HG03280 (cell line): ENCODE measurements around the gene FOXL1.

Source experiments
- ATAC-seq: cut with Tn5 transposase; IDR thresholded peaks from one replicate; pipeline ENCODE4 v1.9.1; 2021; ENCODE audit warnings: mild to moderate bottlenecking, moderate library complexity; ENCODE audit not compliant: unreplicated experiment

Gene FOXL1

GRCh38 chr16:86567701-86568581 is 10.4 kb upstream of the FOXL1 start:
- ATAC-seq, result no peak

- ATAC-seq, result no peak
Observed at GRCh38 chr16:86568677-86569623, 9.4 kb upstream of the FOXL1 start.

DNA sequence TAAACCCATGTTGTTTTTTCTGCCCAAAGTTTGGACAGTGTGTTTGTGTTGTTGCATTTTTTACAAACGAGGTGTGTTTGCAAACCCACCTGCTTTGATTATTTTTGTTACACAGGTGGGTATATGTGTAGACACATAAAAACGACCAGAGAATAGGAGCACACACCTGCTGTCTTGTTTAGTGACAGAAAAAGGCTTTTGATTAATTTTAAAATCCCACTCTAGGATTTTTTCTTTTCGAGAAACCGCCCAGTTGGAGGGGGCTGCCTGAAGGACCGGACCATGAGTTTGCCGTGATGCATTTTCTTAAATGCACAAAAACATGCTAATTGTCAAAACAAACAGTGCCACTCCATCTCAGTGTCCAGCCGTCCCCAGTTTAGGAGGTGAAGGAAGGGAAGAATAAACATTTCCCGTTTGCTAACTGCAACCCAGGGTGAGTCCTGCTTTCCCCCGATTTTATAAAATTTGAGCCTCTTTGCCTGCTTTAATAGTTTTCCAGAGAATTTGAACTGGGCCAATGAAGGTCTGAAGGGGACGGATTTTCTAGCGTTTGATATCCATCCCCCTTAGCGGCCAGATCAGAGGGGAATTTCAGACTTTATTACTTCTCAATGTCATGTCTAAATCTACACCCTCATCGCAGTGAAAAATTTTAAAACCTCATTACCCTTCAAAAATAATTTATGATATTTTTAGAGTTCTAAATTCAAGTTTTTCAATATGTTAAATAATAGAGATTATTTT is 8.5 kb upstream of the FOXL1 start:
- ATAC-seq, result no peak

DNA sequence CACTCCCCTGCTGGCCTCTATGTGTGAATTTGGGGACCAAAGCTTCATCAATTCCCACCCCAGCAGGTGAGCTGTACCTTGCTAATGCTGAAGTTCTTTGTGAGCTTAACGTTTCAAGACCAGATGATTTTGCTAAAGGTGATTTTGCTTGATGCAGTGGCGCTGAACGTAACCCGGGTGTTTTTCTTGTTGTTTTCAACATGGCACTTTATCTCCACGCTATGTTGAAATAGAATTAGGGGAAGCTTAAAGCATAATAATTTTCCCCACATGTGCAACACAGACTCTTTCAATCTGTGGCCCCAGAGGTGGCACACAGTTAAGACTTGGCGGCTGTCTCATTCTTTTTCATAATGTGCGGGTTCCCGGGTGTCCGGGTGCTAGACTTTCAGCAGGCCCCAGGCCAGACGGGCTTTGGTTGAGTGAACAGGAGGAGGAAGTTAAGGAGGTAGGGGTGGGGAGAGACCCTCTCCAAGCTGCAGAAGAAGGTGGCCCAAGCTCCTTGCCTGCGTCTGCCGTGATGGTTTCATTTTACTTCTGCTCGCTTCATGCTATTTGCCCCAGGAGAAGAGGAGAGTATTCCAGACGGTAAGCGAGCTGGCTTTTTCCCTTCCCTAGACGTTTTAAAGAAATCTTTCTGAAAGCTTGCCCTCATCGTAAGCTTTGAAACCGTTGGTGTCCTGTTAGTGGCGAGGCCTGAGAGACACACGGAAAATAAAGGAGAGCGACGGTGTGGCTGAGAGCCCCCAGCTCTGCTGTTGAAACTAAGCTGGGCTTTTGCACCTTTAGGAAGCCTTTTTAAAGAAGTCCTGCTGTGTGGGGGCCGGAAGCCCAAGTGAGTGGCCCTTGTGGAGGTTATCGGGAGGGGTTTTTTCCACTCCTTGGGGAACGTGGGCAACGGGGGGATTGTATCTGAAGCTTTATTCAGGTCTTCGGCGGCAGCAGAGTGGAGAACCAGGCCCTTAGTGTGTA is 7.5 kb upstream of the FOXL1 start:
- ATAC-seq, result no peak

DNA sequence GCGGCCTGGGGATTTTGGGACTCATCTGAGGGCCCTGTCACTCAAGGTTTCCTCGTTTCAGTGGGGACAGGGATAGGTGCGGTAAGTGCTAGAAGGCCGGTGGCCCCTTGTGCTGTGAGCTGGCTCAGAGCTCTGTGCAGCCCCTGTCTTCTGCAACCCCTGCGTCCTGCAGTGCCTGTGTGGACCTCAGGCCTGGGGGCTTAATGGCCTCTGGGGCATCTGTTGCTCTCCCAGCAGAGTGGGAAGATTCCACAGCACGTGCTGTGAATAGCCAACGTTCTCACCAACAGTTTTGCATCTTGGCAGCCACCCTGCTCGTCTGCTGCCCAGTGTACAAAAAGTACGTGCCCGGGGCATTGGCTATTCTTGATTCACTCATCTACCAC is 6.8 kb upstream of the FOXL1 start:
- no peak for ATAC-seq

DNA sequence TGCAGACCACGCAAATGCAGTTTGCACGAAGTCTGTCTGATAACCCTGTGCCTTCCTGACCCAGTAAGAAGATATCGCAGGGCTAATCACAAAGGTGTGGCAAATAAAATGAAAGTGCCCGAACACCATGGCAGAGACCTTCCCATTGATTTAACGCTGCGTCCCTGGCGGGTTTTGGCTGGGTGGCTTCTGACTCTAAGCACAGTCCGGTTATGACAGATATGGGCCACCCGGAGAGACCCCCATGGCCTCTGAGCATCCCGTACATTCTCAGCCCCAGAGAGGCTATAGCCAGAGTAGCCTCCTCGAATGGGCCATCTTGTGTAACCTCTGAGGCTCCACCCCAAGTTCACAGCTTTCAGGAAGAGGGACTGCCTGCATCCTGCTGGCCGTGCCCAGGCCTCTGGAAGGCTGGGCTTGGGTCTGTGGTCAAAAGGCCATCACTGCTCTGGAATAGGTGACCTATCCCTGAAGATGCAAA is 6.3 kb upstream of the FOXL1 start:
- ATAC-seq, result no peak

DNA sequence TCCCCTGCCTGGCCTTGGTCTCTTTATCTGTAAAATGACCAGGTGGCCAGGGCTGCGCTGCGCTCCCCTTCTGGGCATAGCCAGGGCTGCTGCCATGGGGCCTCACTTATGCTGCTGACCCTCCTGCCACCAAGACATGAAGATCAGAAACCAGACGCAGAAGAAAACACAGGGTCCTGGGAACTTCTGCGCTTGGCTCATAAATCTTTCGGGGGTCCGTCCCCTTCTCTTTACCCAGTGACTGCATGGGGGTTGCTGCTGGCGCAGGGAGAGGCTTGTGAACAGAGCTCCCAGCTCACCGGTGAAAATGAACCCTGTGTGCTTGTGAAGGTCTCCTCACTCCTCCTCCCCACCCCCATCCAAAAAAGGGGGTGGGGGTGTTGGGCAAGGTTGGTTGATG is 5.7 kb upstream of the FOXL1 start:
- no peak for ATAC-seq

GRCh38 chr16:86573215-86573614 is 5.1 kb upstream of the FOXL1 start:
- ATAC-seq, result no peak

- ATAC-seq, result no peak
Observed at GRCh38 chr16:86573646-86574508, 4.5 kb upstream of the FOXL1 start.

- ATAC-seq, result no peak
Observed at GRCh38 chr16:86574646-86575045, 3.7 kb upstream of the FOXL1 start.

DNA sequence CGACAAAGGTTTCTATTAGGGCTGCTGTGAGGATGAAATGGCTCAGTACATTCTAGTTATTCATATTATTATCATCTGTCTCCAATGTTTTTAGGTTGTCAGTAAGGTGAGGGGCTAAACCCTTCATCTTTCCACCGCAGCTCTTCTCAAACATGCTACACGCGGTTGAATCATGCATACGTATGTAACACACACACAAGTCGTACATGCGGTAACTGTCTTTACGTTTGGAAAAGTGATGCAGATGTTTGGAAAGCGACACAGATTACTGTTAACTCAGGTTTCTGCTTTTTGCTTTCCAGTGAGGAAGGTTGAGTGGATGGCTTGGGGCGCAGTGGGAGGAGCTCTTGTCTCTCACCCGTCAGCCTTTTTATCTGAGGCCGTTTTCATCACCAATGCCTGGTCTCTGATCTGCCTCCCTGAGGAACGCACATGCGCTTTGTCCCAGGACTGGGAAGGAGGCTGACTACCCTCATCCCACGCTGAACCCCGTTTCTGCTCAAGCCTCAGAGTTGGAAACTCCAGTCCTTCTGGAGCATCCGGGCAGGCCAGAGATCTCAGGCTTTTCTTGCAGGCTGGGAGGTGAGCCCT is 3.2 kb upstream of the FOXL1 start:
- no peak for ATAC-seq

DNA sequence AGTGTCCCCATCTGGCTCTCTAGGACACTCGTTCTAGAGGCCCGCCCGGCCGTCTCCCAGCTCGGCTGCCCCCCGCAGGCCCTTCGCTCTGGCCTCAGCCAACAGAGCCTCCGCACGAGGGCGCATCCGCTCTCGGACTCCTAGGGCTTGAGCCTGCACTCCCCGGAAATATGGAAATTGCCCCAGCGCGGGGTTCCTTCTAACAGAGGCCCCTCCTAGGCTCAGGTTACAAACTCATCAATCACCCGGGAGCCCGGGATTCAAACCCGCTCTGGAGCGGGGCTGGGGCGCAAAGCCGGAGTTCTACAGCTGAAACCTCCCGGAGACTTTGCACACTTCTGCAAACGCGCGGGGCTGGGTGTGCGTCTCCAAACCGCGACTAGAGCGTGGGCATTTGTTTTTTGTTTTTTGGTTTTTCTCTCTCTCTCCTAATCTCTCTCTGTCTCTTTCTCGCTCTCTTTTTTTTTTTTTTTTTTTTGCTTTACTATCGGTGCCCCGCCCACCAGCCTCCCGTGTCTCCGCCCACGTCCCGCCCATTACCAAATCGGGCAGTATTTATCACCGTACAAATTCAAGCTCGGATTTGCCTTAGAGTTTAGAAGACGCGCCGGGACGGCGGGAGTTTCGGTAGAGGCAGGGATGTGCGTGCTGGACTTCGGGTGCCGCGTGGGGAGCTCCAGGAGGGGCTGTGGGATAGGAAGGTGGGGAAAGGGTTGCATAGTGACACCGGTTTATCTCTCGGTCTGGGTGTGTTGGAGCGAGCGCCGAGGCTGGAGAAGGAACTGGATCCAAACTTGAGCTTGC is 2.4 kb upstream of the FOXL1 start:
- ATAC-seq, result no peak

- ATAC-seq, result no peak
Observed at GRCh38 chr16:86576591-86577313, 1.6 kb upstream of the FOXL1 start.

- no peak for ATAC-seq
Observed at GRCh38 chr16:86577314-86577971, 906 bp upstream of the FOXL1 start.

DNA sequence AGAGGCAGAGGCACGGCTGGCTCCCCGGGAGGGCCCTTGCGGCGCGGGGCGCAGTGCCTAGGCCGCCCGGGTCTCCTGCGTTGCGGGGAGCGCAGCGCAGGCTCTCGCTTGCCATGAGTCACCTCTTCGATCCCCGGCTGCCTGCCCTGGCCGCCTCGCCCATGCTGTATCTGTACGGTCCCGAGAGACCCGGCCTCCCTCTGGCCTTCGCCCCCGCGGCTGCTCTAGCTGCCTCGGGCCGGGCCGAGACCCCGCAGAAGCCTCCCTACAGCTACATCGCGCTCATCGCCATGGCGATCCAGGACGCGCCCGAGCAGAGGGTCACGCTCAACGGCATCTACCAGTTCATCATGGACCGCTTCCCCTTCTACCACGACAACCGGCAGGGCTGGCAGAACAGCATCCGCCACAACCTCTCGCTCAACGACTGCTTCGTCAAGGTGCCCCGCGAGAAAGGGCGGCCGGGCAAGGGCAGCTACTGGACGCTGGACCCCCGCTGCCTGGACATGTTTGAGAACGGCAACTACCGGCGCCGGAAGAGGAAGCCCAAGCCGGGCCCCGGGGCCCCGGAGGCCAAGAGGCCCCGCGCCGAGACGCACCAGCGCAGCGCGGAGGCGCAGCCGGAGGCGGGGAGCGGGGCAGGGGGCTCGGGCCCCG is 390 bp downstream of the FOXL1 start:
- ATAC-seq, result no peak
